H54 (cell line): ENCODE measurements around the gene IL3RA.
A peak's percentile ranks its signal among the peaks of the same experiment; 100 is the strongest.

Experiments used
- DNase-seq: peaks from one replicate; pipeline ENCODE4 v3.0.0; 2011; ENCODE audit warnings: low spot score, mixed read lengths; ENCODE audit not compliant: insufficient read length
- FAIRE-seq: peaks from 3 replicates; lab custom pipeline; 2011; peaks lifted over from hg19 to GRCh38; lab: Jason Lieb, UNC
- POLR2A ChIP-seq: IDR thresholded peaks from 2 replicates; pipeline ENCODE4 v1.6.1; 2011; ENCODE audit warnings: low read depth, mild to moderate bottlenecking, low read length

Gene IL3RA

GRCh38 chrX:1385253-1386223 lies 49.0 kb downstream of the IL3RA start:
- TF ChIP-seq POLR2A: no peak
- DNase-seq (no peak), FAIRE-seq (no peak)

DNA sequence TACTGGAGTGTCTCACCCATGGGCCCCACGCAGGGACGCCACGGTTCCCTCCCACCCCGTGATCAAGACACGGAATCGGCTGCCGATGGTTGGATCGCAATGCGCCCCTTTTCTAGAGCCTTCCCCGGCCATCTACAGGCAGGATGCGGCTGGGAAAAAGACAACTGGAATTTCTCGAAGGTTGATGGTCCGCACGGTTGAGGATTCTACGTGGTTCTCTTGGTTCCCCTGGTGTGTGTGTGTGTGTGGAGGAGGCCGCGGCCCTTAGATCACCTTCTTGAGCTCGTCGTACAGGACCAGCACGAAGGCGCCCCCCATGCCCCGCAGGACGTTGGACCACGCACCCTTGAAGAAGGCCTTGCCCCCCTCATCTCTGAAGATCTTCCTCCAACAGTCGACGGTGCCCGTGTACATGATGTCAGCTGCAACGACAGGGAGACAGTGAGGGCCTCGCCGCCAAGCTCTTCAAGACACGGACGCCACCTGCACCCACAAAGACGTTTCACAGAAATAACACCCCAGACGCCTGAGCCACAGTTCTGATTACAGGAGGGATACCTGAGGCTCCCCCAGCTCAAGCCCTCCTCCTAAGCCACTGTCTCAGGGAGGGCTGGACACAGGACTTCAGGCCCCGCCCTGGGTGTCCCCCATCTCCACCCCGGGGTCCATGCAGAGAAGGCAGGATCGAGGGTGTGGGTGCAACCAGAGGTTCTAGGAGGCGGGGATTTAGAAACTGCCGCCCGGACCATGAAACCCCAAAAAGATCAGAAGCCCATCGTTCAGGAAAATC lies 49.9 kb downstream of the IL3RA start:
- DNase-seq: no peak
- no peak for TF ChIP-seq POLR2A
- no peak for FAIRE-seq

DNA sequence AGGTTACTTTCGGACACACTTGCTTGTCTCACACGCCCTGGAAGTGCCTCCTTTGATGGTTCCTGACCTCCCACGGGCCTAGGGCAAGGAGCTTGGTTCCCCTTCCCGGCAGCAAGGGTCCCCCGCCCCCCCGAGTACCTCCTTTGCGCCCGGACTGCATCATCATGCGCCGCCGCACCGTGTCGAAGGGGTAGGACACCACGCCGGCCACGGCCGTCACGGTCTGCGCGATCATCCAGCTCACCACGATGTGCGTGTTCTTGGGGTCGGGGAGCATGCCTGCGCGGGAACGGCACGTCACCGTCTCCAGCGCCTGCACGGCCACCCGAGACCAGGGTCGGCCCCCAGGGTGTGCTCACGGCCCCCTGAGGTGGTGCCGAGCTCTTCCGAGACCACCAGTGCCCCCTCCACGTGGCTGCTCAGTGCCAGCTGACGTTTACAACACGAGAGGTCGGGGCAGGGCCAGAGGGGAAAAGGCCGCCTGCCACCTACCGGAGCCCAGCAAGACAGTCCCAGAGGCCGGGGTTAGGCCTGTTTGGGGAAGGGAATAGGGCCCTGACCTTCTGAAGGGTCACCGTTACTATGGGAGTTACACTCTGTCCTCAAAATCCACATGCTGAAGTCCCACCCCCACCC lies 50.7 kb downstream of the IL3RA start:
- TF ChIP-seq POLR2A: no peak
- DNase-seq: no peak
- no peak for FAIRE-seq

DNA sequence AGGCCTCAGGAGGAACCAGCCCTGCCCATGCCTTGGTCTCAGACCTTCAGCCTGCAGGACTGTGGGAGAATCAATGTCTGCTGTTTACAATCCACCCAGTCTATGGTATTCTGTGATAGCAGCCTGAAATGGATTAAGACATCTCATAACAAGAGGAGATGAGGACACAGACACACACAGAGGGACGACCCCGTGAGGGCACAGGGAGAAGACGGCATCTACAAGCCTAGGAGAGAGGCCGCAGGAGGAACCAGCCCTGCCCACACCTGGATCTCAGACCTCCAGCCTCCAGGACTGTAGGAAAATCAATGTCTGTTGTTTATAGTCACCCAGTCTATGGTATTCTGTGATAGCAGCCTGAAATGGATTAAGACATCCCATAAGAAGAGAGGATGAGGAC lies 52.1 kb downstream of the IL3RA start:
- TF ChIP-seq POLR2A: no peak
- no peak for FAIRE-seq

DNA sequence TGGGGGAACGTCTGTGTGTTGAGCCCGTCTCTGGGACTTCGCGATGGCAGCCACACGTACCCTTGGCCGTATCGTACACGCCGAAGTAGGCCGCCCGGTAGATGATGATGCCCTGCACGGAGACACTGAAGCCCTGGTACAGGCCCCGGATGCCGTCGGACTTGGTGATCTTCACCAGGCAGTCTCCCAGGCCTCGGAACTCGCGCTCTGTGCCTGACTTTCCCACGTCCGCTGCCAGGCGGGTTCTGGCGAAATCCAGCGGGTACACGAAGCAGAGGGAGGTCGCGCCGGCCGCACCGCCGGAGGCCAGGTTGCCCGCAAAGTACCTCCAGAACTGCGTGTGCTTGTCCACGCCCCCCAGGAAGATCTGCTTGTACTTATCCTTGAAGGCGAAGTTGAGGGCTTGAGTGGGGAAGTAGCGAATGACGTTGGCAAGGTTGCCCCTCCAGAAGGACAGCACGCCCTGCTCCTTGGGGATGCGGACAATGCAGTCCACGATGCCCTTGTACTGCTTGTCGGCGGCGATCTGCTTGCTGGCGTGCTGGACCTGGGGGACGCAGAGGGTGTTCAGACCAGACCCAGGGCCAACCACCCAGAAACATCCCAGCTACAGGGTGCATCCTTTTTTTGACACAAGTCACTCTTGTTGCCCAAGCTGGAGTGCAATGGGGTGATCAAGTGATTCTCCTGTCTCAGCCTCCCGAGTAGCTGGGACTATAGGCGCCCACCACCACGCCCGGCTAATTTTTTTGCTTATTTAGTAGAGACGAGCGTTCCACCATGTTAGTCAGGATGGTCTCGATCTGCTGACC lies 52.8 kb downstream of the IL3RA start:
- FAIRE-seq (no peak), DNase-seq (no peak)
- no peak for TF ChIP-seq POLR2A

More for the DNA sequence above, 52.1 kb downstream of the IL3RA start:
- no peak for DNase-seq

DNA sequence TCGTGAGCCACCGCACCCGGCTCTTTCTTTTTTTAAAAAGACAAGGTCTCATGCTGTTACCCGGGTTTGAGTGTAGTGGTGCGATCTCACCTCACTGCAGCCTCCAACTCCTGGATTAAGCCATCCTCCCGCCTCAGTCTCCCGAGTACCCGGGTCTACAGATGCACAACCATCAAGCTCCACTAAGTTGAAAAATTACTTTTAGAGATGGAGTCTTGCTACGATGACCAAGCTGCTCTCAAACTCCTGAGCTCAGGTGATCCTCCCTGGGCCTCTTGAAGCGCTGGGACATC lies 53.4 kb downstream of the IL3RA start:
- TF ChIP-seq POLR2A: no peak
- FAIRE-seq (no peak), DNase-seq (no peak)

GRCh38 chrX:1390621-1391369 lies 54.2 kb downstream of the IL3RA start:
- TF ChIP-seq POLR2A: no peak

DNA sequence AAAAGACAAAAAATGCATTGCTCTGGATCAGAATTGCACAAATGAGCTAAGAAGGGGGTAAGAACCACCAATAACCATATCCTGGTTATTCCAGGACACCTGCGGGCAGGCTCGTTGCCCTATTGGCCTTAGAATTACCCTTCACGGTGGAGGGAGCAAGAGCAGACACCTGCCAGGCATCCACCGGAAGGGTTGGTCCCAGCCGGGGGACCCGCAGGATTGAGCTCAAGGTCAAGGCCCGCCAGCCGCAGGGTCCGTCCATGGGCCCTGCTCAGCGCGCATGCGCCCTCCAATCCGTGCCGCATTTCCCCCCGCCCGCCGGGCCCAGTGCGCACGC lies 54.8 kb downstream of the IL3RA start:
- TF ChIP-seq POLR2A: no peak
- peak; percentile 56 for DNase-seq
- no peak for FAIRE-seq

More at GRCh38 chrX:1390621-1391369, 54.2 kb downstream of the IL3RA start:
- no peak for FAIRE-seq
- DNase-seq: no peak

DNA sequence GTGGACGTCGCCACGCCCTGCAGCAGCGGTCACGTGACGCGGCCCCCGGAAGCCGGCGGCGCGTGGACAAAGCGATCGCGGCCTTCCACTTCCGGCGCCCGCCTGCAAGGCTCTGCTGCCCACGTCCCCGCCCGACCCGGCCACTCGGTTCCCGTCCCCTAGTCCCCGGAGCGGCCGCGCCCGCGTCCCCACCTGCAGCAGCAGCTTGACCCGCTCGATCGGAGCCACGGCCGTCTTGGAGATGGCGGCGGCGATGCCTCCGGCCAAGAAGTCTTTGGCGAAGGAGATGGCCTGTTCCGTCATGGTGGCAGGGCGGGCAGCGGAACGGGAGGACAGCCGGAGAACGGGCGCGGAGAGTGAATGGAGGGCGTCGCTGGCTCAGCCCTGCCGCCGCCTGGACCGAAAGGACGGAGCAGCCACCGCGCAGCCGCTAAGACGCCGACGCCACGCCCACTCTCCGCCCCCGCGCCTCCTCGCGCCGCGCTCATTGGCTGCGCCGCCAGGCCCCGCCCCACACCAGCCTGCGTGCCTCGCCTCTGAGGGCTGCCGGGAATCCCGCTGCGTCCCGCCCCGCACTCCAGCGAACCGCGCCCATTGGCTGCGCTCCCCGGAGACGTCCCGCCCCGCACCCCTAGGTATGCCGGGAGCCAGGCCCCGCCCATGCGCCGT lies 55.3 kb downstream of the IL3RA start, which contains the start of gene SLC25A6:
SLC25A6 (minus strand) TSS at position 407 of the 669 bp plus-strand sequence; CDS start at position 303, 104 bp downstream.
- peak; percentile 82 for TF ChIP-seq POLR2A
- FAIRE-seq (no peak), DNase-seq (peak; percentile 80)

DNA sequence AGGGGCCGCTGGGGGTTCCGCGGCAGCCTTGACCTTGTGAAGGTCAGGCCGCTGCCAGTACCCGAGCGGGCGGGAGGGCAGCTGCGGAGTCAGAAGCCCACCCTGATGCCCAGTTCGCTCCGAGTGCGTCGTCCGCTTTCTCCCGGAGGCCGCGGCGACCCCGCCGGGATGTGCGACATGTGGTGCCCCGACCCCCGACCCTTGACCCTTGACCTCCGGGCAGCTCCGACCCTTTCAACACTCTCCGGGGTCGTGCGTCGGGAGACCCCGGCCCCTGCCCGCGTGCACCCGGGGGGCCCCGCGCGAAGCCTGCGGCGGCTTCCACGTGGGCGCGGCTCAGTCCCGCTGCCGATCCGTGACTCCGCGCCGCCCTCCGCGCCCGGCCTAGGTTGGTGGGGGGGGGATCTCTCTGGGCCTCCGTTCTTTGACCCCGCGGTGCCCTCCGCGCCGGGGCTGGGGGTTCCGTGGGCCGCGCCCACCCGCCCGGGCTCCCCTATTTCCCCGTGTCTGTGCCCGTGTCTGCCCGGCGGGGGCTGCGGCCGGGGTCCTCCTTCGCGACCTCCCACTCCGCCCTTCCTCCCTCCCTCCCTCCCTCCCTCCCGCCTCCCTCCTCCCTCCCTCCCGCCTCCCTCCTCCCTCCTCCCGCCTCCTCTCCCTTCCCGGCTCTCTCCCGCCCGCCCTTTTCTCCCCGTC lies 55.9 kb downstream of the IL3RA start:
- DNase-seq (no peak), FAIRE-seq (no peak)
- TF ChIP-seq POLR2A: peak; percentile 41

- DNase-seq (no peak), FAIRE-seq (no peak)
- TF ChIP-seq POLR2A: no peak
Observed at GRCh38 chrX:1393871-1394615, 57.5 kb downstream of the IL3RA start.
